Karpas-422 (cell line): ENCODE results near the gene STUM. TPM values are rescaled to one million over a fixed set of nuclear protein-coding genes. Genes with fewer than 3 reads are reported as not detected.

Experiments
- DNase-seq: peaks from one replicate; pipeline ENCODE4 v3.0.0-alpha.2; 2015
- H2AFZ ChIP-seq: fragments of 200-600 bp; sonication (generic); 2 replicates; pipeline ENCODE4 v1.6.1; 2014; ENCODE audit warnings: antibody characterized with exemption, low read length, mixed read lengths
- H3K27ac ChIP-seq: fragments of 200-600 bp; sonication (generic); 2 replicates; pipeline ENCODE4 v1.5.1; 2014; ENCODE audit warnings: mild to moderate bottlenecking, low read length, moderate library complexity
- H3K27me3 ChIP-seq: fragments of 200-600 bp; sonication (generic); 2 replicates; pipeline ENCODE4 v1.6.1; 2014; ENCODE audit warnings: low read length, mixed read lengths
- H3K36me3 ChIP-seq: fragments of 200-600 bp; sonication (generic); 2 replicates; pipeline ENCODE4 v1.6.1; 2014; ENCODE audit warnings: low read length, mixed read lengths; ENCODE audit not compliant: insufficient read depth
- H3K4me1 ChIP-seq: fragments of 200-600 bp; sonication (generic); 2 replicates; pipeline ENCODE4 v1.6.1; 2014; ENCODE audit warnings: mild to moderate bottlenecking, low read length, mixed read lengths
- H3K4me2 ChIP-seq: fragments of 200-600 bp; sonication (generic); 2 replicates; pipeline ENCODE4 v1.6.1; 2014; ENCODE audit warnings: low read length, low read depth, mild to moderate bottlenecking; ENCODE audit not compliant: poor library complexity, severe bottlenecking
- H3K4me3 ChIP-seq: fragments of 200-600 bp; sonication (generic); 2 replicates; pipeline ENCODE4 v1.5.1; 2014; ENCODE audit warnings: mild to moderate bottlenecking, antibody characterized with exemption, low read length, mixed read lengths
- H3K79me2 ChIP-seq: fragments of 200-600 bp; sonication (generic); 2 replicates; pipeline ENCODE4 v1.6.1; 2014; ENCODE audit warnings: mild to moderate bottlenecking, low read length, mixed read lengths
- H3K9ac ChIP-seq: fragments of 200-600 bp; sonication (generic); 2 replicates; pipeline ENCODE4 v1.6.0; 2014; ENCODE audit warnings: low read length
- H3K9me2 ChIP-seq: fragments of 200-600 bp; sonication (generic), shearing (Covaris generic); replicated peaks from 2 replicates; pipeline ENCODE4 v1.6.0; 2014; ENCODE audit warnings: mild to moderate bottlenecking, low read length, moderate library complexity; ENCODE audit not compliant: insufficient read depth
- H3K9me3 ChIP-seq: fragments of 300-700, 200-600 bp; sonication (generic); 2 replicates; pipeline ENCODE4 v1.6.1; 2014; ENCODE audit warnings: low read length, mixed read lengths
- H4K20me1 ChIP-seq: fragments of 200-600 bp; sonication (generic); 2 replicates; pipeline ENCODE4 v1.6.1; 2014; ENCODE audit warnings: mild to moderate bottlenecking, antibody characterized with exemption, low read length, low read depth; ENCODE audit not compliant: insufficient read depth
- total RNA-seq: library from RNA; depleted of rRNA; stranded (reverse); fragments of >200 nt; shearing (Covaris generic); gene quantifications from 2 replicates; pipeline ENCODE4 v1.2.3, GENCODE V29; 2014; ENCODE audit warnings: low replicate concordance

Gene STUM
- total RNA-seq, 1 experiment from 2014 or later: 0.15 TPM

DNA sequence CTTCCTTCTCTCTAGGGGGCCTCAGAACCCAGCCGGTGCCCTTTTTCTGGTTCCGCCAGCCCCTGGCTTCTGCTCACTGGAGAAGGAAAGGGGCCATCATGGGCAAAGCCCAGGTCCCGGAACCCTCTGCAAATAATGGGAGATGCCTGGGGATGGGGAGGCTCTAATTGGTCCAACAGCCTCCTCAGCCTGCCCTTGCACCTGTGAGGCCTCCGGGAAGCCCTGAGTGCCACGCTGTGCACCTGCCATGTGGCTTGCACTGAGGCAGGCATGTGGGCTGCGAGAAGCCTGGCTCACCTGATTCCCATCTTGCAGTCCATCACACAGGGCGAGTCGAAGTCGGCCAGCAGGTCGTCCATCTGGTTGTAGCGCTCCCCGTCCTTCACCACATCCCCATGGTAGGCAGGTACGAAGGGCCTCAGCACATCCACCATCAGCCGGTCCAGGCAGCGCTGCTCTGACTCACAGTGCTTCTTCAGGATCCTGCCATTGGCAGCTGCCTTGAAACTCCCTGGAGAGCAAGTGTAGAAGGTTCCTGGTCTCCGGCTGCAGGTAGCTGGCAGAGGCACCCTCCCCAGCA, 98.4 kb downstream of the STUM start:
- H3K4me2 ChIP-seq: no peak overlapping the region
- H3K27me3 ChIP-seq: no peaks in the 10 kb centered on the region
- no peaks in the 10 kb centered on the region; the same call in 1 of the 2 replicates for H4K20me1 ChIP-seq
- H2AFZ ChIP-seq: no peak overlapping the region
- DNase-seq: no peak
- peak overlapping the region; percentile 66 for H3K9ac ChIP-seq
- H3K4me1 ChIP-seq: no peaks in the 10 kb centered on the region
- peaks cover 38% of the 10 kb centered on the region for H3K36me3 ChIP-seq
- no peak overlapping the region for H3K27ac ChIP-seq
- H3K4me3 ChIP-seq: peak overlapping the region; percentile 27; the same call in 1 of the 2 replicates
- no peaks in the 10 kb centered on the region for H3K9me2 ChIP-seq
- H3K9me3 ChIP-seq: no peaks in the 10 kb centered on the region
- peaks cover 18% of the 10 kb centered on the region for H3K79me2 ChIP-seq

DNA sequence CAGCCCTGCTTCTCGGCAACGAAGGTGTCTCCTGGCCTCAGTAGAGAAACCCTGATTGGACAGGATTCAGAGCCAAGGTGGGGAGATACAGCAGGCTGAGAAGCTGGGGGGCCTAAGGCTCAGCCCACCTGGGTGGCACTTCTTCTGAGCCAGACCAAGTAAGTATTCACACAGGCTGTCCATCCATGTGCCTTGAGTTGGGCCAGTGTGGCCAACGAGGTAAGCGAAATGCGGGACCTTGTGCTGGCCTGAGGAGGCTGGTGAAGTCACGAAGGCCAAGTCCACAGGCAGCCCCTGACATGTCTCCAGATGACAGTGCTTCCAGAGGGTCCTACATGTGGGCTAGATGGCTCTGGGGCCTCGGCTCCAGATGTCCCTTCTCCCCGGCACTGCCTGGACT, 99.2 kb downstream of the STUM start:
- Histone ChIP-seq H3K27ac (no peak overlapping the region), H3K4me1 (no peaks in the 10 kb centered on the region), H3K36me3 (peaks cover 34% of the 10 kb centered on the region), H3K4me2 (no peak overlapping the region), H3K9me2 (no peaks in the 10 kb centered on the region), H3K27me3 (no peaks in the 10 kb centered on the region), H2AFZ (no peak overlapping the region), H3K9ac (peak overlapping the region; percentile 66), H3K4me3 (peak overlapping the region; percentile 18; the same call in 1 of the 2 replicates), H3K9me3 (no peaks in the 10 kb centered on the region), H3K79me2 (peaks cover 18% of the 10 kb centered on the region), H4K20me1 (no peaks in the 10 kb centered on the region; the same call in 1 of the 2 replicates)
- no peak for DNase-seq

DNA sequence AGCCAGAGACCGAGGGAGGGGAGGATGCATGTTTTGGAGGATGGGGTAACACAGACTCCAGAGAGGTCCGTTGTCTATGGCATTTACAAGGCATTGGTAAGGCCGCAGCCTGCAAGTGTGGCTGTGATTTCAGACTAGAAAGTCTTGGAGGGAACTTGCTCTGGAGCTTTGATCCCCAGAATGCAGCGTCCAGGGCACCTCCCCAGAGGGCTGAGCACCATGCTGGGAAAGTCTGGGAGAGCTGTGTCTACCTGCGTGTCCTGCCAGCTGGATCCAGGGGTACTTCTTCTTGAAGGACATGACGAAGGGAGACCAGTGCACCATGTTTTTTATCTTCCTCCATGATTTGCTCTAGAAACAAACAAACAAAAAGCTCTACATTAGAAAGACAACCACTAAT, 99.9 kb downstream of the STUM start:
- H3K4me2 ChIP-seq: no peak overlapping the region
- peak overlapping the region; percentile 18; the same call in 1 of the 2 replicates for H3K4me3 ChIP-seq
- no peak overlapping the region for H2AFZ ChIP-seq
- no peaks in the 10 kb centered on the region for H3K27me3 ChIP-seq
- peak overlapping the region; percentile 66 for H3K9ac ChIP-seq
- no peaks in the 10 kb centered on the region for H3K9me3 ChIP-seq
- no peaks in the 10 kb centered on the region; the same call in 1 of the 2 replicates for H4K20me1 ChIP-seq
- peaks cover 18% of the 10 kb centered on the region for H3K79me2 ChIP-seq
- H3K27ac ChIP-seq: no peak overlapping the region
- H3K9me2 ChIP-seq: no peaks in the 10 kb centered on the region
- H3K36me3 ChIP-seq: peaks cover 31% of the 10 kb centered on the region
- DNase-seq: no peak
- H3K4me1 ChIP-seq: no peaks in the 10 kb centered on the region

DNA sequence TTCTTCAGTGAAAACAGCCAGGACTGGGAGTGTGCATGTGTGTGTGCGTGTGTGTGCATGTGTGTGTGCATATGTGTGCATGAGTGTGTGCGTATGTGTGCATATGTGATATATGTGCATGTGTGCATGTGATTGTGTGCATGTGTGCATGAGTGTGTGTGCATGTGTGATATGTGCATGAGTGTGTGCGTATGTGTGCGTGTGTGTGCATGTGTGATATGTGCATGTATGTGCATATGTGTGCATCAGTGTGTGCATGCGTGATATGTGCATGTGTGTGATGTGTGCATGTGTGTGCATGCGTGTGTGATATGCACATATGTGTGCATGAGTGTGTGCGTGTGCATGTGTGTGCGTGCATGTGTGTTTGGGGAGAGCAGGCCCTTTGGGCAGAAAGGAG, 100.7 kb downstream of the STUM start:
- Histone ChIP-seq H3K9me2 (no peaks in the 10 kb centered on the region), H2AFZ (no peak overlapping the region), H3K4me3 (peak overlapping the region; percentile 20; the same call in 1 of the 2 replicates), H4K20me1 (no peaks in the 10 kb centered on the region; the same call in 1 of the 2 replicates), H3K79me2 (peaks cover 22% of the 10 kb centered on the region), H3K9ac (peak overlapping the region; percentile 66; the same call in 1 of the 2 replicates), H3K4me2 (no peak overlapping the region), H3K4me1 (no peaks in the 10 kb centered on the region), H3K27ac (no peak overlapping the region), H3K27me3 (no peaks in the 10 kb centered on the region), H3K9me3 (no peaks in the 10 kb centered on the region), H3K36me3 (peaks cover 31% of the 10 kb centered on the region)
- no peak for DNase-seq

DNA sequence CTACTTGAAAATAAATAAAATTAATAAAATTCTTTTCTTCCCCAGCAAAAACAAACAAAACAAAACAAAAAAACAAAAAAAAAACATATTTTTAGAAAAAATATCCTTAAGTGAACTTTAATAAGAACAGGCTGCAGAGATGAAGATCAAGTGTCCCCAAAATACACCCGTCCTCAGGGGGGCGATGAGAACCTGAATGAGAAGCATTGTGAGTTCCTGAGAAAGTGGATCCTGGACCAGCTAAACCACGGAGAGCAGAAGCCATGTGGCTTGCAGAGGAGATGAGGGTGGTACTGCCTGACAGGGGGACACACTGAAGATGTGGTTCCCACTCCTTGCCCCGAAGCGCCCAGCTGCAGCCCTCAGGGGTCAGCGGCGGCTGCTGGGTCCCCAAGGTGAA, 101.2 kb downstream of the STUM start:
- Histone ChIP-seq H3K4me3 (no peak overlapping the region), H3K9me3 (no peaks in the 10 kb centered on the region), H3K9me2 (no peaks in the 10 kb centered on the region), H3K36me3 (peaks cover 31% of the 10 kb centered on the region), H3K27ac (no peak overlapping the region), H3K27me3 (no peaks in the 10 kb centered on the region), H4K20me1 (no peaks in the 10 kb centered on the region; the same call in 1 of the 2 replicates), H3K9ac (no peak overlapping the region), H3K79me2 (peaks cover 27% of the 10 kb centered on the region), H3K4me2 (no peak overlapping the region), H2AFZ (no peak overlapping the region), H3K4me1 (no peaks in the 10 kb centered on the region)
- peak; percentile 82 for DNase-seq

GRCh38 chr1:226650236-226650841, 101.8 kb downstream of the STUM start:
- H3K9ac ChIP-seq: no peak overlapping the region
- H3K27ac ChIP-seq: no peak overlapping the region
- no peak overlapping the region for H3K4me2 ChIP-seq
- no peak overlapping the region for H2AFZ ChIP-seq
- no peak for DNase-seq
- no peaks in the 10 kb centered on the region for H3K9me2 ChIP-seq
- H3K36me3 ChIP-seq: peaks cover 31% of the 10 kb centered on the region
- 0 out of 2 replicates have a peak overlapping the region, but pooled peaks have one; percentile 11 for H3K4me3 ChIP-seq
- H4K20me1 ChIP-seq: no peaks in the 10 kb centered on the region; the same call in 1 of the 2 replicates
- H3K9me3 ChIP-seq: no peaks in the 10 kb centered on the region
- H3K27me3 ChIP-seq: no peaks in the 10 kb centered on the region
- peaks cover 33% of the 10 kb centered on the region for H3K79me2 ChIP-seq
- H3K4me1 ChIP-seq: no peaks in the 10 kb centered on the region

GRCh38 chr1:226651041-226651731, 102.6 kb downstream of the STUM start:
- DNase-seq: no peak
- Histone ChIP-seq H4K20me1 (no peaks in the 10 kb centered on the region; the same call in 1 of the 2 replicates), H2AFZ (no peak overlapping the region), H3K4me1 (no peaks in the 10 kb centered on the region), H3K9me3 (no peaks in the 10 kb centered on the region), H3K9ac (no peak overlapping the region), H3K79me2 (peaks cover 42% of the 10 kb centered on the region), H3K4me2 (no peak overlapping the region), H3K27ac (no peak overlapping the region), H3K36me3 (peaks cover 31% of the 10 kb centered on the region), H3K27me3 (no peaks in the 10 kb centered on the region), H3K9me2 (no peaks in the 10 kb centered on the region), H3K4me3 (no peak overlapping the region)

GRCh38 chr1:226651732-226652105, 103.2 kb downstream of the STUM start:
- H4K20me1 ChIP-seq: no peaks in the 10 kb centered on the region; the same call in 1 of the 2 replicates

More at GRCh38 chr1:226651732-226652105, 103.2 kb downstream of the STUM start:
- H3K36me3 ChIP-seq: peaks cover 27% of the 10 kb centered on the region
- H3K27ac ChIP-seq: no peak overlapping the region
- H3K4me1 ChIP-seq: no peaks in the 10 kb centered on the region
- no peaks in the 10 kb centered on the region for H3K9me3 ChIP-seq
- no peak overlapping the region for H3K4me2 ChIP-seq
- H3K27me3 ChIP-seq: no peaks in the 10 kb centered on the region
- H3K79me2 ChIP-seq: peaks cover 47% of the 10 kb centered on the region
- no peak overlapping the region for H3K4me3 ChIP-seq
- no peak for DNase-seq
- H3K9me2 ChIP-seq: no peaks in the 10 kb centered on the region
- no peak overlapping the region for H2AFZ ChIP-seq
- H3K9ac ChIP-seq: no peak overlapping the region
